ENCODE results near the gene CYTH4.
A peak's percentile ranks its signal among the peaks of the same experiment; 100 is the strongest.

The CYTH4 gene

GRCh38 chr22:37273126-37273845 lies 9.0 kb upstream of the CYTH4 start:
- no peak for DNase-seq (ENCODE audit: extremely low spot score)
- TF ChIP-seq FOXK2 (IDR thresholded peaks at IDR 0.05) (no peak), SUZ12 (IDR thresholded peaks at IDR 0.05) (no peak), BHLHE40 (IDR thresholded peaks at IDR 0.05; ENCODE audit: borderline replicate concordance) (no peak), ARNT (IDR thresholded peaks at IDR 0.05) (no peak)
- CTCF ChIA-PET = no interaction called here
- POLR2A ChIA-PET = no interaction called here

- ChIA-PET POLR2A (no interaction called here), CTCF (no interaction called here)
- TF ChIP-seq HDGF (IDR thresholded peaks at IDR 0.05; ENCODE audit: borderline replicate concordance) (no peak), L3MBTL2 (conservative IDR thresholded peaks at IDR 0.05) (no peak), NFRKB (IDR thresholded peaks at IDR 0.05) (no peak), FOXM1 (IDR thresholded peaks at IDR 0.05; ENCODE audit: borderline replicate concordance) (no peak), ZNF384 (IDR thresholded peaks at IDR 0.05) (no peak), SP1 (IDR thresholded peaks at IDR 0.05) (no peak), ELF4 (IDR thresholded peaks at IDR 0.05) (no peak), BHLHE40 (IDR thresholded peaks at IDR 0.05; ENCODE audit: borderline replicate concordance) (no peak), CTBP1 (IDR thresholded peaks at IDR 0.05; ENCODE audit: borderline replicate concordance) (no peak), TARDBP (IDR thresholded peaks at IDR 0.05) (no peak), FOXK2 (IDR thresholded peaks at IDR 0.05) (no peak), SUZ12 (IDR thresholded peaks at IDR 0.05) (no peak), FOXA1 (IDR thresholded peaks at IDR 0.05) (no peak), LEF1 (IDR thresholded peaks at IDR 0.05; ENCODE audit: borderline replicate concordance) (no peak)
- TF ChIP-seq, protein P1, sequence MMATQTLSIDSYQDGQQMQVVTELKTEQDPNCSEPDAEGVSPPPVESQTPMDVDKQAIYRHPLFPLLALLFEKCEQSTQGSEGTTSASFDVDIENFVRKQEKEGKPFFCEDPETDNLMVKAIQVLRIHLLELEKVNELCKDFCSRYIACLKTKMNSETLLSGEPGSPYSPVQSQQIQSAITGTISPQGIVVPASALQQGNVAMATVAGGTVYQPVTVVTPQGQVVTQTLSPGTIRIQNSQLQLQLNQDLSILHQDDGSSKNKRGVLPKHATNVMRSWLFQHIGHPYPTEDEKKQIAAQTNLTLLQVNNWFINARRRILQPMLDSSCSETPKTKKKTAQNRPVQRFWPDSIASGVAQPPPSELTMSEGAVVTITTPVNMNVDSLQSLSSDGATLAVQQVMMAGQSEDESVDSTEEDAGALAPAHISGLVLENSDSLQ (IDR thresholded peaks at IDR 0.05) = no peak
- DNase-seq (ENCODE audit: extremely low spot score) = no peak
Measured at GRCh38 chr22:37273846-37274225, 8.5 kb upstream of the CYTH4 start.

DNA sequence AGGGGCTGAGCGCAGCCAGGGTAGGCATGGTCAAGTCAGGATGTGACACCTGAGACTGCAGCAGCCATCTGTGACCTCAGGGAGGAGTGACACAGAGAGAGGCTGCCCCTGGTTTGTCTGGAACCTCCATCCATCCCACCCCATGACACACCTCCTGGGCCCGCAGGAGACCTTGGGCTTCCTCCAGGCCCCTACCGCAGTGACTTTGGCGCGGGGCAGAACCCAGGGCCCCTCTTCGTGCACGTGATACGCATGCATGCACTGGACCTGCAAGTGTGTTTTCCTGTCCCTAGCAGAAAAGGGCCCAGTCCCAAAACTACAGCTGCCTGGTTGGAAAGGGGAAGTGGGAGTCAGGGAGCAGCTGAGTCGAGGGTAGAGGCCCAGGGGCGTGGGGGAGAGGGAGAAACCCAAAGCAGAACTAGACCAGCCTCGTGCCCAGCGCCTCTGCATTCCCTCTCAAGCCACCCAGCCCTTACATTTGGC lies 7.9 kb upstream of the CYTH4 start:
- ChIA-PET CTCF (no interaction called here), POLR2A (no interaction called here)
- DNase-seq (ENCODE audit: extremely low spot score) = no peak
- TF ChIP-seq ZNF384 (IDR thresholded peaks at IDR 0.05) = no peak
- no peak for TF ChIP-seq ARNT (IDR thresholded peaks at IDR 0.05)
- no peak for TF ChIP-seq ELF4 (IDR thresholded peaks at IDR 0.05)
- TF ChIP-seq, protein P1 (IDR thresholded peaks at IDR 0.05) = no peak
- TF ChIP-seq FOXM1 (IDR thresholded peaks at IDR 0.05; ENCODE audit: borderline replicate concordance) = no peak
- no peak for TF ChIP-seq L3MBTL2 (conservative IDR thresholded peaks at IDR 0.05)
- TF ChIP-seq BHLHE40 (IDR thresholded peaks at IDR 0.05; ENCODE audit: borderline replicate concordance) = no peak
- no peak for TF ChIP-seq HDGF (IDR thresholded peaks at IDR 0.05; ENCODE audit: borderline replicate concordance)
- TF ChIP-seq CTBP1 (IDR thresholded peaks at IDR 0.05; ENCODE audit: borderline replicate concordance) = no peak
- TF ChIP-seq FOXK2 (IDR thresholded peaks at IDR 0.05) = no peak
- no peak for TF ChIP-seq LEF1 (IDR thresholded peaks at IDR 0.05; ENCODE audit: borderline replicate concordance)
- TF ChIP-seq SUZ12 (IDR thresholded peaks at IDR 0.05) = no peak
- no peak for TF ChIP-seq SP1 (IDR thresholded peaks at IDR 0.05)
- no peak for TF ChIP-seq FOXA1 (IDR thresholded peaks at IDR 0.05)
- no peak for TF ChIP-seq TARDBP (IDR thresholded peaks at IDR 0.05)

GRCh38 chr22:37275134-37275533 lies 7.2 kb upstream of the CYTH4 start:
- no peak for DNase-seq (ENCODE audit: extremely low spot score)
- ChIA-PET POLR2A (no interaction called here), CTCF (no interaction called here)
- TF ChIP-seq ARNT (IDR thresholded peaks at IDR 0.05) = no peak
- TF ChIP-seq FOXM1 (IDR thresholded peaks at IDR 0.05; ENCODE audit: borderline replicate concordance) = no peak

GRCh38 chr22:37275622-37276021 lies 6.7 kb upstream of the CYTH4 start:
- no peak for TF ChIP-seq TARDBP (IDR thresholded peaks at IDR 0.05)
- TF ChIP-seq CTBP1 (IDR thresholded peaks at IDR 0.05; ENCODE audit: borderline replicate concordance) = no peak
- TF ChIP-seq FOXK2 (IDR thresholded peaks at IDR 0.05) = no peak
- TF ChIP-seq ZNF384 (IDR thresholded peaks at IDR 0.05) = no peak
- no peak for TF ChIP-seq FOXM1 (IDR thresholded peaks at IDR 0.05; ENCODE audit: borderline replicate concordance)
- TF ChIP-seq L3MBTL2 (conservative IDR thresholded peaks at IDR 0.05) = no peak
- TF ChIP-seq BHLHE40 (IDR thresholded peaks at IDR 0.05; ENCODE audit: borderline replicate concordance) = no peak
- TF ChIP-seq SP1 (IDR thresholded peaks at IDR 0.05) = no peak
- TF ChIP-seq LEF1 (IDR thresholded peaks at IDR 0.05; ENCODE audit: borderline replicate concordance) = no peak
- no peak for TF ChIP-seq ARNT (IDR thresholded peaks at IDR 0.05)
- TF ChIP-seq FOXA1 (IDR thresholded peaks at IDR 0.05) = no peak
- TF ChIP-seq NFRKB (IDR thresholded peaks at IDR 0.05) = no peak
- no peak for TF ChIP-seq HDGF (IDR thresholded peaks at IDR 0.05; ENCODE audit: borderline replicate concordance)
- TF ChIP-seq ELF4 (IDR thresholded peaks at IDR 0.05) = no peak
- TF ChIP-seq SUZ12 (IDR thresholded peaks at IDR 0.05) = no peak
- TF ChIP-seq, protein P1 (IDR thresholded peaks at IDR 0.05) = no peak
- ChIA-PET POLR2A (no interaction called here), CTCF (interaction anchor here (0.6 kb wide), 1 partner anchor 317 kb away, joined by 3 read pairs; no protein-coding TSS in a partner anchor)
- no peak for DNase-seq (ENCODE audit: extremely low spot score)

DNA sequence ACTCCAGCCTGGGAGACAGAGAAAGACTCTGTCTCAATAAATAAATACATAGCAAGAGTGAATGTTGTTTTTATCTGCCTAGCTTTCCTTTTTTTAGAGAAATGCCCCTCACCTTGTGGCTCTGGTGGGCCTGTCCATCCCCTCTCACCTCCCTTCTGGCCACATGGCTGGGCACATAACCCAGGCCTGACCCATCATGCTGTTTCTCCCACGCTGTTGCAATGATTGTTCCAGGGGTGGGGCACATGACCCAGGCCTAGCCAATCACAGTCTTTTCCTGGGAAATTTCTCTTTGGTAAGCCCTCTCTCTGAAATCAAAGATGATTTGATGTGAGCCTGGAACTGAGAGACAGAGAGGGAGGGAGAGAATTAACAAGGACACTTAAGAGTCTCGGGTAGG lies 5.5 kb upstream of the CYTH4 start:
- CTCF ChIA-PET = no interaction called here
- TF ChIP-seq NFRKB (IDR thresholded peaks at IDR 0.05) (no peak), ARNT (IDR thresholded peaks at IDR 0.05) (no peak), L3MBTL2 (conservative IDR thresholded peaks at IDR 0.05) (no peak)
- DNase-seq (ENCODE audit: extremely low spot score) = peak; percentile 46
- POLR2A ChIA-PET = no interaction called here
